Smooth muscle cell (in vitro differentiated cells): ENCODE data around the gene EIF4G3. TPM values are rescaled to one million over a fixed set of nuclear protein-coding genes. Genes with fewer than 3 reads are reported as not detected.
"Not testable (repeated sequence)": the region's sequence is repeated elsewhere in the genome, so short reads cannot be mapped to it uniquely, and the experiment has no call there.

Experiments
- DNase-seq: peaks from one replicate; lab custom pipeline; 2025; ENCODE audit not compliant: unreplicated experiment; lab: John Stamatoyannopoulos, UW
- H2AFZ ChIP-seq: fragments of 200-600 bp; sonication (generic); 2 replicates; pipeline ENCODE4 v1.6.0; 2016; ENCODE audit warnings: antibody characterized with exemption, low read depth, mild to moderate bottlenecking
- H3F3A ChIP-seq: fragments of 200-600 bp; sonication (generic); 2 replicates; pipeline ENCODE4 v1.6.0; 2017; ENCODE audit warnings: antibody characterized with exemption, low read depth
- H3K27ac ChIP-seq: fragments of 200-600 bp; sonication (generic); 2 replicates; pipeline ENCODE4 v1.5.1; 2016; ENCODE audit warnings: low read depth, mild to moderate bottlenecking
- H3K27me3 ChIP-seq: fragments of 200-600 bp; sonication (generic); 2 replicates; pipeline ENCODE4 v1.6.1; 2016; ENCODE audit warnings: low read depth, mild to moderate bottlenecking
- H3K36me3 ChIP-seq: fragments of 200-600 bp; sonication (generic); 2 replicates; pipeline ENCODE4 v1.5.1; 2016; ENCODE audit warnings: low read depth
- H3K4me1 ChIP-seq: fragments of 200-600 bp; sonication (generic); 2 replicates; pipeline ENCODE4 v1.5.1; 2016; ENCODE audit warnings: low read depth
- H3K4me2 ChIP-seq: fragments of 200-600 bp; sonication (generic); 2 replicates; pipeline ENCODE4 v1.6.0; 2016; ENCODE audit warnings: mild to moderate bottlenecking
- H3K4me3 ChIP-seq: fragments of 200-600 bp; sonication (generic); 2 replicates; pipeline ENCODE4 v1.5.1; 2016; ENCODE audit warnings: mild to moderate bottlenecking
- H3K79me2 ChIP-seq: fragments of 200-600 bp; sonication (generic); 2 replicates; pipeline ENCODE4 v1.6.0; 2016; ENCODE audit warnings: low read depth, mild to moderate bottlenecking
- H3K9ac ChIP-seq: fragments of 200-600 bp; sonication (generic); 2 replicates; pipeline ENCODE4 v1.6.0; 2016; ENCODE audit warnings: low read depth
- H3K9me3 ChIP-seq: fragments of 200-600 bp; sonication (generic); replicated peaks from 2 replicates; pipeline ENCODE4 v1.5.1; 2016; ENCODE audit warnings: low read depth
- H4K20me1 ChIP-seq: fragments of 200-600 bp; sonication (generic); 2 replicates; pipeline ENCODE4 v1.6.0; 2016; ENCODE audit warnings: low read depth
- CTCF ChIP-seq: fragments of 200-600 bp; sonication (generic); IDR thresholded peaks from 2 replicates; pipeline ENCODE4 v1.5.1; 2017; ENCODE audit warnings: borderline replicate concordance, mild to moderate bottlenecking, antibody characterized with exemption; ENCODE audit not compliant: insufficient read depth, poor library complexity, severe bottlenecking
- WGBS: methylation state at CpG from one replicate; pipeline ENCODE4 v1.1.7; 2016; ENCODE audit warnings: low lambda C conversion rate; 5-methylcytosine and 5-hydroxymethylcytosine counted together
- polyA plus RNA-seq: library from polyadenylated mRNA; unstranded; fragments of >200 nt; fragmentation: Nextera tagmentation; extraction: Ambion mirVana; gene quantifications from 2 replicates; pipeline ENCODE4 v1.2.1, GENCODE V29; 2016
- total RNA-seq: library from RNA; depleted of rRNA; stranded (reverse); fragments of >200 nt; gene quantifications from 2 replicates; pipeline ENCODE4 v1.2.3, GENCODE V29; 2014

Gene EIF4G3
- total and polyA plus RNA-seq, 2 experiments from 2014 or later: 31.5 to 49.5 TPM

- Histone ChIP-seq H2AFZ (no peak overlapping the region), H3K4me3 (no peak overlapping the region), H3K79me2 (no peaks in the 10 kb centered on the region), H3K36me3 (no peaks in the 10 kb centered on the region), H3F3A (no peaks in the 10 kb centered on the region), H3K27me3 (no peaks in the 10 kb centered on the region), H4K20me1 (no peaks in the 10 kb centered on the region), H3K4me2 (no peak overlapping the region), H3K9me3 (no peaks in the 10 kb centered on the region), H3K27ac (no peak overlapping the region), H3K4me1 (no peaks in the 10 kb centered on the region), H3K9ac (no peak overlapping the region)
- no peak for TF ChIP-seq CTCF
- DNase-seq: no peak
- WGBS: 93% methylated on average over 4 of the region's 4 CpGs
Measured at GRCh38 chr1:21201650-21202049, 25.0 kb upstream of the EIF4G3 start.

GRCh38 chr1:21201238-21201637, 24.5 kb upstream of the EIF4G3 start:
- H3K4me2 ChIP-seq, H3K27ac ChIP-seq, H3F3A ChIP-seq, H3K79me2 ChIP-seq, H3K9me3 ChIP-seq, H3K36me3 ChIP-seq, H3K9ac ChIP-seq, DNase-seq, H3K27me3 ChIP-seq, H4K20me1 ChIP-seq, H3K4me3 ChIP-seq, H2AFZ ChIP-seq, H3K4me1 ChIP-seq: not testable (repeated sequence)
- 87% methylated on average over 5 of the region's 5 CpGs for WGBS

- Histone ChIP-seq H3F3A (no peaks in the 10 kb centered on the region), H3K27ac (no peak overlapping the region), H3K4me2 (no peak overlapping the region), H4K20me1 (no peaks in the 10 kb centered on the region), H3K36me3 (no peaks in the 10 kb centered on the region), H3K9me3 (no peaks in the 10 kb centered on the region), H3K9ac (no peak overlapping the region), H3K4me3 (no peak overlapping the region), H2AFZ (no peak overlapping the region), H3K27me3 (no peaks in the 10 kb centered on the region), H3K79me2 (no peaks in the 10 kb centered on the region), H3K4me1 (no peaks in the 10 kb centered on the region)
- no peak for TF ChIP-seq CTCF
- WGBS: 57% methylated on average over 6 of the region's 6 CpGs
- no peak for DNase-seq
Measured at GRCh38 chr1:21200767-21201166, 24.1 kb upstream of the EIF4G3 start.

GRCh38 chr1:21198929-21199328, 22.2 kb upstream of the EIF4G3 start:
- Histone ChIP-seq H3K79me2 (no peaks in the 10 kb centered on the region), H3K27ac (no peak overlapping the region), H3K4me1 (no peaks in the 10 kb centered on the region), H3K4me2 (no peak overlapping the region), H3K36me3 (no peaks in the 10 kb centered on the region), H3K9me3 (no peaks in the 10 kb centered on the region), H2AFZ (no peak overlapping the region), H3K27me3 (no peaks in the 10 kb centered on the region), H3F3A (no peaks in the 10 kb centered on the region), H3K4me3 (no peak overlapping the region), H3K9ac (no peak overlapping the region), H4K20me1 (no peaks in the 10 kb centered on the region)
- 71% methylated on average over 4 of the region's 4 CpGs for WGBS
- no peak for TF ChIP-seq CTCF
- DNase-seq: no peak
